Liver (tissue), 3 donors: ENCODE measurements around the gene CGN.

Source experiments
- CTCF ChIP-seq: fragments of 150-350 bp; IDR thresholded peaks from 2 replicates; pipeline ENCODE4 v1.5.1; 2017; ENCODE audit warnings: improper control_type of control experiment, low read depth, low read length; ENCODE audit not compliant: missing input control
- EGR1 ChIP-seq, 2 donors: IDR thresholded peaks; 2 replicates each; pipeline ENCODE4 v1.6.1; 2016 to 2018; ENCODE audit warnings: antibody characterized with exemption in 2 of 2, low read depth in 2 of 2
- FOXA1 ChIP-seq: IDR thresholded peaks from 2 replicates; pipeline ENCODE4 v1.6.1; 2016; ENCODE audit warnings: antibody characterized with exemption
- GABPA ChIP-seq, 2 donors: IDR thresholded peaks in 1 of 2; conservative IDR thresholded peaks in 1 of 2; 2 replicates each; pipeline ENCODE4 v1.6.1; 2016; ENCODE audit warnings: antibody characterized with exemption in 2 of 2, mild to moderate bottlenecking in 1 of 2, moderate library complexity in 1 of 2
- JUND ChIP-seq, 2 donors: IDR thresholded peaks; 2 replicates each; pipeline ENCODE4 v1.6.1; 2016; ENCODE audit warnings: antibody characterized with exemption in 2 of 2
- MAX ChIP-seq: IDR thresholded peaks from 2 replicates; pipeline ENCODE4 v1.6.1; 2016; ENCODE audit warnings: antibody characterized with exemption
- RAD21 ChIP-seq, 2 donors: IDR thresholded peaks; 2 replicates each; pipeline ENCODE4 v1.6.1; 2016; ENCODE audit warnings: antibody characterized with exemption in 2 of 2, mild to moderate bottlenecking in 2 of 2
- REST ChIP-seq: IDR thresholded peaks from 2 replicates; pipeline ENCODE4 v1.6.1; 2016; ENCODE audit warnings: antibody characterized with exemption, mild to moderate bottlenecking
- SP1 ChIP-seq: IDR thresholded peaks from 2 replicates; pipeline ENCODE4 v1.6.1; 2018; ENCODE audit warnings: antibody characterized with exemption, mild to moderate bottlenecking
- TAF1 ChIP-seq: conservative IDR thresholded peaks from 2 replicates; pipeline ENCODE4 v1.6.1; 2016; ENCODE audit warnings: antibody characterized with exemption, mild to moderate bottlenecking
- YY1 ChIP-seq: IDR thresholded peaks from 2 replicates; pipeline ENCODE4 v1.6.1; 2016; ENCODE audit warnings: antibody characterized with exemption, mild to moderate bottlenecking
- TF ChIP-seq, protein P1 (sequence below): IDR thresholded peaks from 2 replicates; pipeline ENCODE4 v1.6.1; 2016; ENCODE audit warnings: antibody characterized with exemption
- TF ChIP-seq, protein P2 (sequence below): IDR thresholded peaks from 2 replicates; pipeline ENCODE4 v1.6.1; 2016; ENCODE audit warnings: antibody characterized with exemption
- donor health status: healthy.
- donor health status: healthy.

DNA sequence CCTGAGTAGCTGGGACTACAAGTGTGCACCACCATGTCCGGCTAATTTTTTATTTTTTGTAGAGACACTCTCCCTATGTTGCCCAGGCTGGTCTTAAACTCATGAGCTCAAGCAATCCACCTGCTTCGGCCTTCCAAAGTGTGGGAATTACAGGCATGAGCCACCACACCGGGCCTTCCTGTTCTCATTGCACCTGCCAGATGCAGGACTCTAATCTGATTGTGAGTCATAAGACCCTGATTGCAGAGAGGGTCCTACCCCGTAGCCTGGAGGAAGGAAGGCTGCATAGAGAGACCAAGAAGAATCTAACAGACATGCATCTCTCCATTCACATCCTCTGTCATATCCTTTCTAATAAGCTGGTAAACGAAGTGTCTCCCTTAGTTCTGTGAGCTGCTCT, 19.5 kb upstream of the CGN start:
- no peak for TF ChIP-seq CTCF
- TF ChIP-seq YY1 = no peak
- no peak for TF ChIP-seq REST
- no peak for TF ChIP-seq RAD21 (IDR thresholded peaks at IDR 0.05)
- no peak for TF ChIP-seq JUND (IDR thresholded peaks at IDR 0.05)
- no peak for TF ChIP-seq FOXA1
- TF ChIP-seq GABPA (IDR thresholded peaks at IDR 0.05 in 1 of 2, conservative IDR thresholded peaks at IDR 0.05 in 1 of 2) = no peak
- no peak for TF ChIP-seq MAX
- TF ChIP-seq, protein P1, sequence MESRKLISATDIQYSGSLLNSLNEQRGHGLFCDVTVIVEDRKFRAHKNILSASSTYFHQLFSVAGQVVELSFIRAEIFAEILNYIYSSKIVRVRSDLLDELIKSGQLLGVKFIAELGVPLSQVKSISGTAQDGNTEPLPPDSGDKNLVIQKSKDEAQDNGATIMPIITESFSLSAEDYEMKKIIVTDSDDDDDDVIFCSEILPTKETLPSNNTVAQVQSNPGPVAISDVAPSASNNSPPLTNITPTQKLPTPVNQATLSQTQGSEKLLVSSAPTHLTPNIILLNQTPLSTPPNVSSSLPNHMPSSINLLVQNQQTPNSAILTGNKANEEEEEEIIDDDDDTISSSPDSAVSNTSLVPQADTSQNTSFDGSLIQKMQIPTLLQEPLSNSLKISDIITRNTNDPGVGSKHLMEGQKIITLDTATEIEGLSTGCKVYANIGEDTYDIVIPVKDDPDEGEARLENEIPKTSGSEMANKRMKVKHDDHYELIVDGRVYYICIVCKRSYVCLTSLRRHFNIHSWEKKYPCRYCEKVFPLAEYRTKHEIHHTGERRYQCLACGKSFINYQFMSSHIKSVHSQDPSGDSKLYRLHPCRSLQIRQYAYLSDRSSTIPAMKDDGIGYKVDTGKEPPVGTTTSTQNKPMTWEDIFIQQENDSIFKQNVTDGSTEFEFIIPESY = no peak
- TF ChIP-seq TAF1 = no peak
- TF ChIP-seq EGR1 (IDR thresholded peaks at IDR 0.05; ENCODE audit: low read depth in 2 of 2) = no peak
- no peak for TF ChIP-seq SP1
- TF ChIP-seq, protein P2, sequence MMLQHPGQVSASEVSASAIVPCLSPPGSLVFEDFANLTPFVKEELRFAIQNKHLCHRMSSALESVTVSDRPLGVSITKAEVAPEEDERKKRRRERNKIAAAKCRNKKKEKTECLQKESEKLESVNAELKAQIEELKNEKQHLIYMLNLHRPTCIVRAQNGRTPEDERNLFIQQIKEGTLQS = no peak
